Lower leg skin (tissue), 4 donors: Measurements from ENCODE around the gene KIF18A. TPM values are rescaled to one million over a fixed set of nuclear protein-coding genes. Genes with fewer than 3 reads are reported as not detected.
"Not testable (repeated sequence)": the region's sequence is repeated elsewhere in the genome, so short reads cannot be mapped to it uniquely, and the experiment has no call there.

Experiments used
- DNase-seq, 2 donors: peaks; one replicate each; pipeline ENCODE4 v3.0.0-alpha.2; 2019; ENCODE audit warnings: low spot score in 2 of 2
- H3K4me3 ChIP-seq: fragments of 200-600 bp; sonication (generic); 2 replicates; pipeline ENCODE4 v1.5.1; 2017; ENCODE audit warnings: mild to moderate bottlenecking, low read depth; ENCODE audit not compliant: poor library complexity, severe bottlenecking
- POLR2A ChIP-seq, 2 donors: fragments of 450-650 bp; IDR thresholded peaks; one replicate each; pipeline ENCODE4 v1.6.1; 2016 to 2017; ENCODE audit warnings: antibody characterized with exemption in 2 of 2, mild to moderate bottlenecking in 1 of 2, moderate library complexity in 1 of 2
- WGBS, 2 donors: methylation state at CpG; one replicate each; pipeline ENCODE4 v1.1.5; 2018; 5-methylcytosine and 5-hydroxymethylcytosine counted together
- intact Hi-C: fragments of 100-400 bp; cut with DNase I; formaldehyde crosslinking; loops from one replicate; pipeline ENCODE4 v1.15.0; 2023; ENCODE audit warnings: low total_unique reads
- total RNA-seq, 4 donors: library from RNA; depleted of rRNA; stranded (reverse); fragments of >200 nt; gene quantifications; one replicate each; pipeline ENCODE4 v1.1.0, GENCODE V29; 2016
- TF ChIP-seq, protein P1 (sequence below), 3 donors: fragments of 450-650 bp; IDR thresholded peaks; one replicate each; pipeline ENCODE4 v1.5.1; 2016; ENCODE audit warnings: antibody characterized with exemption in 3 of 3, mild to moderate bottlenecking in 3 of 3, moderate library complexity in 2 of 3

The KIF18A gene
- total RNA-seq, 4 donors from 2014 or later, result 0.38 to 1.5 (median 1.1) TPM

DNA sequence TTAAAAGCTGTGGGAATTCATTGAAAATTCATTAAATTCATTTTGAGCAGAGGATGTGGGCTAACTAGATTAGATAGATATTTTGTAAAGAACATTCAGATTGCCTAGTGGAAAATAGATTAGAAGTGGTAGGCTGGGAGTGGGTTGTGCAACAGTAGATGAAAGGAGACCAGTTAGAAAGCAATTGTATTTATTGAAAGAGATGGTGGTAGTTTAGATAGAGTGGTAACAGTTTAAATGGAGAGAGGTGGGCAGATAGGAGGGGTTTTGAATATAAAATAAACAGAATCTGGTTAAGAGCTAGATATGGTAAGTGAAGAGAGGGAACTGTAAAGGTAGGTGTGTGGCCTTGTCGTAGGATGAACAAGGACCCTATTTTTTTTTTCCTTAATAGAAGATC, 34.8 kb upstream of the KIF18A start:
- H3K4me3 ChIP-seq, result no peak overlapping the region
- 94% methylated on average over 1 of the region's 1 CpG for WGBS, 2 donors
- no peak for TF ChIP-seq POLR2A (IDR thresholded peaks at IDR 0.05)
- TF ChIP-seq, protein P1, sequence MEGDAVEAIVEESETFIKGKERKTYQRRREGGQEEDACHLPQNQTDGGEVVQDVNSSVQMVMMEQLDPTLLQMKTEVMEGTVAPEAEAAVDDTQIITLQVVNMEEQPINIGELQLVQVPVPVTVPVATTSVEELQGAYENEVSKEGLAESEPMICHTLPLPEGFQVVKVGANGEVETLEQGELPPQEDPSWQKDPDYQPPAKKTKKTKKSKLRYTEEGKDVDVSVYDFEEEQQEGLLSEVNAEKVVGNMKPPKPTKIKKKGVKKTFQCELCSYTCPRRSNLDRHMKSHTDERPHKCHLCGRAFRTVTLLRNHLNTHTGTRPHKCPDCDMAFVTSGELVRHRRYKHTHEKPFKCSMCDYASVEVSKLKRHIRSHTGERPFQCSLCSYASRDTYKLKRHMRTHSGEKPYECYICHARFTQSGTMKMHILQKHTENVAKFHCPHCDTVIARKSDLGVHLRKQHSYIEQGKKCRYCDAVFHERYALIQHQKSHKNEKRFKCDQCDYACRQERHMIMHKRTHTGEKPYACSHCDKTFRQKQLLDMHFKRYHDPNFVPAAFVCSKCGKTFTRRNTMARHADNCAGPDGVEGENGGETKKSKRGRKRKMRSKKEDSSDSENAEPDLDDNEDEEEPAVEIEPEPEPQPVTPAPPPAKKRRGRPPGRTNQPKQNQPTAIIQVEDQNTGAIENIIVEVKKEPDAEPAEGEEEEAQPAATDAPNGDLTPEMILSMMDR (IDR thresholded peaks at IDR 0.05), result no peak
- intact Hi-C loops, result no loop called here
- no peak for DNase-seq

DNA sequence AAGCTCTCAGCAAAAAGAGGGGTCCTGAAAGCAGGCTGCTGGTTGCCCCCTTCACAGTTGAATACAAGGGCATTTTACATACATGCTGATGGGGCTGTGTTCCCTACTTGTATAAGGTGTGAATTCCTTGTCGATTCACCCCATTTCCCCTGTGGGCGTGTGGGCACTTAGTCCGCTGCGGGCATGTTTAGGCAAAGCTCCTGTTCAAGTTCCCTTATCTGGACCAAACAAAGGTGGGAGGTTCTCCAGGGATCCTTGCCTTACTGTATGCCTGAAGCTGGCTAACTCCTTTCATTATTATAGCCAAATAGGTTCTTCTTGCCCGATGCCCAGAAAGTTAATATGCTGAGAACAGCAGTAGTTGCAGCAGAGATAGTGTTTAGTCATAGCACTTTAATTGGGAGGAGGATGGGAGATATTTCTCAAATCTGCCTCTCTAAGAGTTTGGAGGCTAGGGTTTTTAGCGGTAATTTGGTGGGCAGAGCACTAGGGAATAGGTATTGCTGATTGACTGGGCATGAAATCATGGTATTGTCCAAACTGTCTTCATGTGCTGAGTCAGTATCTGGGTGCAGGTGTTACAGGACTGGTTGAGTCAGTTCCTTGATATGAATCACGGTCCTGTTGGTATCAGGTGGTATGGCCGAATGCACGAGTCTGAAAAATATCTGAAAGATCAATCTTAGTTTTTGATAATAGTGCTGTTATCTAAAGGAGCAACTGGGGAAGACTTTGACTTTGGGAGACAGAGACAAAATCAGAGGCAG, 32.9 kb upstream of the KIF18A start:
- no peak for TF ChIP-seq POLR2A (IDR thresholded peaks at IDR 0.05)
- TF ChIP-seq, protein P1 (IDR thresholded peaks at IDR 0.05), result no peak
- DNase-seq, result no peak
- intact Hi-C loops, result no loop called here
- WGBS, 2 donors, result 92 to 94% methylated on average over 9 of the region's 9 CpGs
- H3K4me3 ChIP-seq, result no peak overlapping the region

DNA sequence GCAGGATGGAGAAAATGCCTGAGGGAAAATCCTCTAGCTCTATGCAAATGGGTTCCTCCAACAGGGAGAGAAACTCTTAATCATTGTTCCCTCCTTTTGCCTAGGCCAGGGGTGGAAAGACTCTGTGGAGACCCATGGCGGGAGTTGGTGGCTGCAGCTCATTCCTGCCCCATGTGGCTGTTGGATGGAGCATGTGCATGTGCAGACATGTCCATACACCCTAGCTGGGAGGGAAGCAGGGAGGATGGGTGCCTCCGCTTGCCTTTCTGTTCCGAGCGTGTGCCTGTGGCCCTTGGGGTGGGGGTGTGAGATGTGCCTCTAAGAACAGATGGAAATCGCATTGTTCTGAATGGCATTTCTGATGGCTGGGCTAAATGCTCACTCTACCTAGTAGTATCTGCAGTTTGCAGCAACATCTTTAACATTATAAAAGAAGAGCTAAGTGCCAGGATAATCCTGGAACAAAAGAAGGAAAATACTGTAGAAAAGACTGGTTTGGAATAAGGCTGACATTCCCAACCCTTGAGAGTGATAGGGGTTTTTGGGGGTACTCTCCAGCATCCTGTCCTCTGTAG, 32.0 kb upstream of the KIF18A start:
- TF ChIP-seq, protein P1 (IDR thresholded peaks at IDR 0.05), result no peak
- no peak for TF ChIP-seq POLR2A (IDR thresholded peaks at IDR 0.05)
- no peak overlapping the region for H3K4me3 ChIP-seq
- intact Hi-C loops, result no loop called here
- DNase-seq, result no peak
- 97 to 98% methylated on average over 5 of the region's 5 CpGs for WGBS, 2 donors

DNA sequence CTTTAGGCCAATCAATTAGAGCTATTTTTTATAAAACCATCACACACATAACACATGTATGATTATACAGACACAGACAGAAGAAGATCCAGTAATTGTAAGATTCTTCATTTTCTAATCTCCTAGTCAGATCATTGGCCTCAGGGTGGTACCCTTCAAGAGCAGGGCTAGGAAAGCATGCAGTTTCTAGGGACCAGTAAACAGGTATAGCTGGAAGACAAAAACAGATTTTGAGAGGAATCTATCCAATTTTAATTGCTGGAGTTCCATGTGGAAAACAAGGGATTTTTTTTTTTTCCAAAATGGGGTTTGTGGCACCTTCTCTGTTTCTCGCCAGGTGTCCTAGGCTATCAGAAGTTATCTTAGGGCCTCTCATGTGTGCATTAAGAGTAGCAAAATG, 29.9 kb upstream of the KIF18A start:
- intact Hi-C loops, result no loop called here
- no peak overlapping the region for H3K4me3 ChIP-seq
- WGBS, 2 donors, result 94 to 96% methylated on average over 1 of the region's 1 CpG
- DNase-seq, result no peak
- TF ChIP-seq, protein P1 (IDR thresholded peaks at IDR 0.05), result no peak
- TF ChIP-seq POLR2A (IDR thresholded peaks at IDR 0.05), result no peak

DNA sequence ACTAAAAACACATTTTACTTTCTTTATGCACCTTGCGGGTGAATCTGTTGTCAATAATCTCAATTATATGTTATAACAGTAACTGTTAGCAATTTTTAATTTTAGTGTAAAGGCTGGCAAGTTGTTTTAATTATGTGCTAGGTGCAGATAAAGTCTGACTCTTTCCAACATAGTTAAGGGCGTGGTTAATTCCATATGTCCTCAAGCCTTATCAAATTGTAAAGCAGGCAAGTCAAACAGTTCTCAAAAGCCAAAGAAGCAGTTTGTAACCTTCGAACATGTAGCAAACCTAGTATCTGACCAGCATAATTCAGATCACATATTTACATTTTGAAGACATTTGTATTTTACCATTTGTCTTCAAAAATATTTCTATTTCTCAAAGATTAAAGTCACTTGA, 29.4 kb upstream of the KIF18A start:
- 93 to 99% methylated on average over 3 of the region's 3 CpGs for WGBS, 2 donors
- no peak overlapping the region for H3K4me3 ChIP-seq
- intact Hi-C loops, result no loop called here
- DNase-seq, result no peak
- TF ChIP-seq POLR2A (IDR thresholded peaks at IDR 0.05), result no peak
- TF ChIP-seq, protein P1 (IDR thresholded peaks at IDR 0.05), result no peak

DNA sequence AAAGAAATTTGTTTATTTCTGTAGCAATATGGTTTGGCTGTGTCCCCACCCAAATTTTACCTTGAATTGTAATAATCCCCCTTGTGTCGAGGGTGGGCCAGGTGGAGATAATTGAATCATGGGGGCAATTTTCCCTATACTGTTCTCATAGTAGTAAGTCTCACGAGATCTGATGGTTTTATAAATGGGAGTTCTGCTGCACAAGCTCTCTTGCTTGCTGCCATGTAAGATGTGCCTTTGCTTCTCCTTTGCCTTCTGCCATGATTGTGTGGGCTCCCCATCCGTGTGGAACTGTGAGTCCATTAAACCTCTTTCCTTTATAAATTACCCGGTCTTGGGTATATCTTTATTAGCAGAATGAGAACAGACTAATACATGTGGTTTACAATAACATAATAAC, 28.2 kb upstream of the KIF18A start:
- intact Hi-C loops, H3K4me3 ChIP-seq, DNase-seq: not testable (repeated sequence)
- WGBS, 2 donors, result 95 to 98% methylated on average over 4 of the region's 4 CpGs
